ENCODE measurements around the gene RESP18.
"Not testable (repeated sequence)": the region's sequence is repeated elsewhere in the genome, so short reads cannot be mapped to it uniquely, and the experiment has no call there.

The RESP18 gene

DNA sequence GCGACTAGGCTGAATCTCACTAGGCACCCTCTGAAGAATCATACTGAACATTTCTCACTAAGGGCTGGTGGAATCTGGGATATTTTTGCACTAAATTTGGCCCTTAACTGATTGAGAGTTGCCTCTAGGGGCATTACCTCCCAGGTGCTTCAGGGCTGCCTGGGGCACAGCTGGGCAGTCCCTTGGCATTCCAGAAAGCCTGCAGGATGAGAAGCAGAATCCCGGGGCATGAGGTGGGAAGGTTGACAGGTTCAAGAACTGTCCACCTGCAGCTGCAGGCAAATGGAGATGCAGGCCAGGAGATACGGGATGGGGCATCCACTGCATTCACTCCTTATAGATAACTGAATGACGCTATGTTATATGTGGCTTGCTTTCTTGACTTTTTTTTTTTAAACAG, 7.4 kb downstream of the RESP18 start:
- DNase-seq: no peak

DNA sequence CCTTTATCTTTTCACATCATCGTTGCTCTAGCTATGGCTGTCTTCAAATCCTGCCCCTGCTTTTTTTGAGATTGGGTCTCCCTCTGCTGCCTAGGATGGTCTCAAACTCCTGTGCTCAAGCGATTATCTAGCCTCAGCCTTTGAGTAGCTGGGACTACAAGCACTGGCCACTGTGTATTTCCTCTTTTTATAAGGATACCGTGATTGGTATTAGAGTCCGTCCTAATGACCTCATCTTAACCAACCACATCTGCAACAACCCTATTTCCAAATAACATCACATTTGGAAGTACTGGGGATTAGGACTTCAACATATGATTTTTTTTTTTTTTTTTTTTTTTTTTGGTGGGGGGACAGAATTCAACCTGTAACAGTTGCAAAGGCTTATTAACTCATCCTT, 9.1 kb downstream of the RESP18 start:
- no peak for DNase-seq

DNA sequence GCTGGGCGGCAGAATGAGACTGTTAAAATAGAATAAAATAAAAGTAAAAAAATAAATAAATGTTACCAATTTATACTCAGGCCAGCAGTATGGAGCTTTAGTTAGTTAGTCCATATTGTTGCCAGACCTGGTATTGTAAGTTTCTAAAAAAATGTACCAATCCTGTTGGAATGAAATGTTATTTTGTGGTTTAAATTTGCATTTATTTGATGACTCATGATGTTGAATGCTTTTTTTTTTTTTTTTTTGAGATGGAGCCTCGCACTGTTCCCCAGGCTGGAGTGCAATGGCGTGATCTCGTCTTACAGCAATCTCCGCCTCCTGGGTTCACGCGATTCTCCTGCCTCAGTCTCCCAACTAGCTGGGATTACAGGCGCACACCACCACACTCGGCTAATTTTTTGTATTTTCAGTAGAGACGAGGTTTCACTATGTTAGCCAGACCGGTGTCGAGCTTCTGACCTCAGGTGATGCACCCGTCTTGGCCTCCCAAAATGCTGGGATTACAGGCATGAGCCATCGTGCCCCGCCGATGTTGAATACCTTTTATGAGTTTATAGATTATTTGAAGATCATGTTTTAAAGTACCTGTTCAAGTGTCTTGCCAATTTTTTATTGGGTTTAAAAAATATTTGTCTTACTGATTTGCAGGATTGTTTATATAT, 17.6 kb downstream of the RESP18 start:
- DNase-seq: no peak

DNA sequence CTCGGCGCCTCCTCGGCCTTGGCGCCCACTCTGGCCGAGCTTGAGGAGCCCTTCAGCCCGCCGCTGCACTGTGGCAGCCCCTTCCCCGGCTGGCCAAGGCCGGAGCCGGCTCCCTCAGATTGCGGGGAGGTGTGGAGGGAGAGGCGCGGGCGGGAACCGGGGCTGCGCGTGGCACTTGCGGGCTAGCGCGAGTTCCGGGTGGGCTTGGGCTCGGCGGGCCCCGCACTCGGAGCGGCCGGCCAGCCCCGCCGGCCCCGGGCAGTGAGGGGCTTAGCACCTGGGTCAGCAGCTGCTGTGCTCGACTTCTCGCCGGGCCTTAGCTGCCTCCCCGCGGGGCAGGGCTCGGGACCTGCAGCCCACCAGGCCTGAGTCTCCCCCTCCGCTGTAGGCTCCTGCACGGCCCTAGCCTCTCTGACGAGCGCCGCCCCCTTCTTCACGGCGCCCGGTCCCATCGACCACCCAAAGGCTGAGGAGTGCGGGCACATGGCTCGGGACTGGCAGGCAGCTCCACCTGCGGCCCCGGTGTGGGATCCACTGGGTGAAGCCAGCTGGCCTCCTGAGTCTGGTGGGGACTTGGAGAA, 19.8 kb downstream of the RESP18 start:
- DNase-seq: not testable (repeated sequence)

DNA sequence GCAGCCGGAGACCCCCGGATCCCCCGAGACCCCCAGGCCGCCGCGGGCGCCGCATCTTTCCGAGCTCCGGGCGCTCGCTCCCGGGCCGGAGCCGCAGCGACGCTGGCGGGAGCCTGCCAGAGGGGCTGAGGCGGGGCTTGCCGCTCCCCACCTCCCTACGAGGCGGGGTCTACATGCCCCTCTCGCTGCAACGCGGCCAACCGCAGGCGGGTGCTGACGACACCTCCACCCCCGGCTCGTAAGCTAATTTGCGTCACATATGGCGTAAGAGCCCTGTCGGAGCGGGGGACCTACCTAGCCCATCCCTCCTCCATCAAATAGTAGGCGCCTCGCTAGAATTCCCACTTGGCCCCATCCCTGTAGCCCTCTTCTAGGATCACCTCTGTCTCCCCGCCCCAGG, 23.3 kb downstream of the RESP18 start, which contains the start of gene PTPRN:
TSS of gene PTPRN (minus strand) at position 124 of the 400 bp plus-strand sequence. CDS start at position 55, 69 bp downstream.
- DNase-seq: no peak

DNA sequence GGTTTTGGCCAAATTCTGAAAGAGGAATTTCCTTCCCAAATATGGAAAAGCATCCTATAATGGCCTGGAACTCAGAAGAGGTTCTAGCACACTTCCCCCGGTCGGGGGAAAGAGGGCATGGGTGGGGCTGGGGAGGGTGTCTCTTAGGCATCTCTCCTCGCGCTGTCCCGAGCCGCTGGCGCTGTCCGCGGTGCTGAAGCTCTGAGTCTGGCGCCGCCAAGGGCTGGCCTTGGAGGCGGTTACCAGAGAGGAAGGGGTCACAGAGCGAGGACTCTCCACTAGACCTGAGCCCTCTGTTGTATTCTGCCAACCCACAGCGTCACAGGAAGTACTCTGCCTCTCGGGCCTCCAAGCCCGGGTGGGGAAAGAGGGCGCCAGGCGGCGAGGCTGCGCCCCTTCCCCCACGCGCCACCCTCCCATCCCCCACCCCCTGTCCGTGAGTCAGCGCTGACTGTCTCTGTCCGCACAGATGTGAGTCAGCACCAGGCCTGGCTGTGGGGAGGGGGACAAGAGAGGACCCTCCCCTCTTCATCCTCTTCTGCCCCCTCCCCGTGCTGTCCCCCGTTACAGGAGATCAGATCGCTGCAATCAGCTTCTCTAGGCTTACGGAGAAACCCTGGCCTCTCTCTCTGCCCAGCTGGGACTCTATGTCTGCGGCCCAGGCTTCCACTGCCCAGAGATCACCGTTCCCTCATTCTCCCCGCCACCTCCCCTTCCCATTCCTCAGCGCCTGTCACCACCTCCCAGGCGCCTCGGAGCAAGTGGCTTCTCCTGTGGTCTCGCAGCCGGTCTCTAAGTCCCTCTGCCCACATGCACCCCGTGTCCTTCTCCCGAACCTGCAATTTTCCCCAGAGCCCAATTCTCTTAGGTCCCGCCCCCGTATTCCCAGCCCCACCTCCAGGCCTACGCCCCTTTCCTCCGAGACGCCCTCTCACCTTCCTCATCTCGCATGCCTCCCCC, 24.1 kb downstream of the RESP18 start:
- DNase-seq: peak; percentile 67

DNA sequence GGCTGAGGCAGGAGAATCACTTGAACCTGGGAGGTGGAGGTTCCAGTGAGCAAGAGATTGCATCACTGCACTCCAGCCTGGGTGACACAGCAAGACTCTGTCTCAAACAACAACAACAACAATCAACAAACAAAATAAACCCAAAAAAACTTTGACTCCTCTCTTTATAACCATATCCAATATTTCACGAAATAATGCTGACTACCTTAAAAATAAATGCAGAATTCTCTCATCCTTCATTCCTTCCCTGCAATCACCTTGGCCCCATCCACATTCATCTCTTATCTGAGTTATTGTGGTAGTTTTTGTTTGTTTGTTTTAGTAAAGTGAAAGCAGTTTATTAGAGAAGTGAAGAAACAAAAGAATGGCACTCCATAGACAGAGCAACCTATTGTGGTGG, 26.5 kb downstream of the RESP18 start:
- DNase-seq: no peak

DNA sequence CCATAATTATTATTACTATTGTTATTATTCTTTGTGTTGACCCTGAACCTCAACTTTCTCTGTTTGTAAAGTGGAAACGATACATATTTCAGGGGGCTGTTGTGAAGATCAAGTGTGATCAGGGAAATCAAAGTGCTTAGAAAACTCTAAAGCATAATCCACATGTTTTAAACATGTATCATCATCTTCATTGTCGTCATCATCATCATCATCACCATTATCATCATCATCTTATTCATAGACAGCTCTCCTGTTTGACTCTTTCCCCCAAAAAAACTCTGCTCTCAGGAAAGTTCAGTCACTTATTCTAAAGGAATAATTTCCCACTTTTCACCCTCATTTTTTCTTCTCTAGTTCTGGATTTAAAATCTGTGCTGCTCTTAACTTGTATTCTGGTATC, 28.3 kb downstream of the RESP18 start:
- DNase-seq: no peak

DNA sequence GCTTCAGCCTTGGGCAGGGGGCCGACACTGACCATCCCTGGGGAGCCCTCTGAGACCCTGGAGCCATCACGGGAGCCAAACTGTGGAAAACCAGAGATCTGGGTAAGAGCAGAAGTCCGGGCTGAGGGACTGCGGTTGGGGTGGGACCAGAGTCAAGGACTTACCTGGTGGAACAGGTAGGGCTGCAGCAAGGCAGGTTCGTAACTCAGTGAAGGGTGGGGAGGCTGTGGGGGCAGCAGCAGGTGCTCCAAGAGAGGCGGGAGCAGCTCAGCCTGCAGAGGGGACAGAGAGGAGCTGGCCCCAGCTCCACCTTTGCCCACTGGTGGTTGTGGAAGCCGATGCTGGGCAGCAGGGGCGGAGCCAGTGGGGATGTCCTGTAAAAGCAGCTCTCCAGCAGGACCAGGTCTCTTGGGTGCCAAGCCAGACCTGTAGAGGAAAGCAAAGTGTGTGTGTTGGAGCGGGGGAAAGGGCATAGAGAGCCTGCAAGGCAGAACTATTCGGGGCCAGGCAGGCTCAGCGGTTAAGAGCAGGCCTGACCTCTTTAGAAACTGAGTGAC, 30.1 kb downstream of the RESP18 start:
- no peak for DNase-seq

DNA sequence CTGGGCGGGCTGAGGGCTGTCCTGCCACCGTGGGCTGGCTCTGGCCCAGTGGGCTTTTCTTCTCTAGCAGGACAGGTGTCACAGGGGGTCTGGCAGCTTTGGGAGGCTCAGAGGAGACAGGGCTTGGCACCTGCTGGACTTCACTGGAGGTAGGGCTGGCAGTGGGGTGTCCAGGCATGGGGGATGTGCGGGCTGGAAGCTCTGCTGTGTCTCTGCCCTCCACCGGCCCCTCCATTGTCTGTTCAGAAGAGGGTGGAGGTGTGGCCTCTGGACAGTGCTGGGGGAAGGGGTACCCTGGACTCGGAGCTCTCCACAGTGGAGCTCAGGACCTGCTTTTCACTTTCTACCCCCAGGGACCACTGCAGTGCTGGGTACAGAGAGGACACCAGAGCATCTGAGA, 32.5 kb downstream of the RESP18 start:
- no peak for DNase-seq

DNA sequence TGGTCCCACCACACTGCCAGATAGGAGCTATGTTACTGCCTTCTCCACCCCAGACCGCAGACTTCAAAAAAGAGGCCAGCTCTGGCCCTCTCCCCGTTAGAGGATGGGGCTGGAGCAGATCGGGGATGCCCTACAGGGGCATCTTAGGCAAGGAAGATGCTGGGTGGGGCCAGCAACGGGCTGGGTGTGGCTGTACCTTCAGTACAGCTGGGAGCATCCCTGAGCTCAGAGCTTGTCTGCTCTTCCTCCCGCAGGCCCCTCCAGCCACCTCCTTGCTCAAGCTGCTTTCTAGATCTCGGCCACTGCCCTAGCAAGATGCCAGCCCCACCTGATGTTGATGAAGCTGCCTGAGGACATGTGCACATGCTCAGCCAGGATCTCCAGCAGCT, 33.2 kb downstream of the RESP18 start:
- no peak for DNase-seq

DNA sequence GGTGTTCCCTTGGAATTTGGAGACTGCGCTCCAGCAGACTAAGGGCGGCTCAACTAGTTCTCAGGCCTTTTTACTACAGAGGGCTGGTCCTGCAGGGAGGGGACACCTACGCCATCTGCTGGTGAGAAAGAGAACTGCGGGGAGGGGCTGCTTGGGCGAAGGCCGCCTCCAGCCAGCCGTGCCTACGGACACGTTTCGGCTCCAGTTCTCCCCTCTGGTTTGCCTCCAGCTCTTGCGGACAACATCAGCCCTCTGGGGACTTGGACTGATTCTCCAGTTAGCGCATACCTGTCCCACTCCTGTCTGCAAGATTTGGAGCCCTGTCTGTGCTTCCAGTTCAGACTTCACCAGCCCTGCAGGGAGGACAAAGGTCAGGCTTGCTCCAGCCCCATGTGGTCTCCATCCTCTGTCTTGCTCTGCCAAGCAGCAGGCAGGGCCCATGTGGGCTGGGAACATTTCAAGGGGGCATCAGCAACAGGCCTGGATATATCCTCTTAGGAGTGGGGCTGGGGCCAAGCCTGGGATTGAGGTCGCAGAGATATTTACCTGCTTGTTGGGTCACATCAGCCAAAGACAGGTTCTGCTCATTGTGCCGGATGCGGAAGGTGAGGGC, 33.7 kb downstream of the RESP18 start:
- DNase-seq: peak; percentile 91

DNA sequence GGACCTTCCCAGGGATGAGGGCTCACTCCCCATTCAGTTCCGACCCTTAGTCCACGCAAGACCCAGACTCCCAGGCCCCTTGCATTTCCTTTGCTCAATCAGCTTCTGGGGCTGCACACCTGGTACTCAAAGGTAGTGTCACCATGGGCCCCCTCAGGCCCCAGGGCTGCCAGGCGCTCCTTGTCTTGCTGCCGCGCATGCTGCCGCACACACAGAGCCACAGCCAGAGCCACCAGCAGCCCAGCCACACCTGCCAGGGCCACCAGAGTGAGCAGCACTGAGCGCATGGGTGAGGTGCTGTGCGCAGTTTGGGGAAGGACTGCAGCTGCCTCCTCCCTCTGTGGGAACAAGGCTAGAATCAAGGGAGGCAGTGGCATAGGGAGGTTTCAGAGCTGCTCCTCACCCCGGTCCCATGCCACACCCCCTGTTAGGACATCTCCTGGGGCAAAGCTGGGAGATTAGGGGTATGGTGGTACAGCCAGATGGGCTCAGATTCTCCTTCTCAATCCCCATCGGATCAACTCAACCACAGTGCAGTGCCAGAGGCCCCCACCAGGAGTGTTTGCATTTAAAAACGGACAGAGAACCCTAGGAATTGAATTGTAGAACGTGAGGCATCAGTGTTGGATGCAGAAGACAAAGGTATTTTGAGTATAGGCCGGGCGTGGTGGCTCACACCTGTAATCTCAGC, 34.6 kb downstream of the RESP18 start:
- no peak for DNase-seq

DNA sequence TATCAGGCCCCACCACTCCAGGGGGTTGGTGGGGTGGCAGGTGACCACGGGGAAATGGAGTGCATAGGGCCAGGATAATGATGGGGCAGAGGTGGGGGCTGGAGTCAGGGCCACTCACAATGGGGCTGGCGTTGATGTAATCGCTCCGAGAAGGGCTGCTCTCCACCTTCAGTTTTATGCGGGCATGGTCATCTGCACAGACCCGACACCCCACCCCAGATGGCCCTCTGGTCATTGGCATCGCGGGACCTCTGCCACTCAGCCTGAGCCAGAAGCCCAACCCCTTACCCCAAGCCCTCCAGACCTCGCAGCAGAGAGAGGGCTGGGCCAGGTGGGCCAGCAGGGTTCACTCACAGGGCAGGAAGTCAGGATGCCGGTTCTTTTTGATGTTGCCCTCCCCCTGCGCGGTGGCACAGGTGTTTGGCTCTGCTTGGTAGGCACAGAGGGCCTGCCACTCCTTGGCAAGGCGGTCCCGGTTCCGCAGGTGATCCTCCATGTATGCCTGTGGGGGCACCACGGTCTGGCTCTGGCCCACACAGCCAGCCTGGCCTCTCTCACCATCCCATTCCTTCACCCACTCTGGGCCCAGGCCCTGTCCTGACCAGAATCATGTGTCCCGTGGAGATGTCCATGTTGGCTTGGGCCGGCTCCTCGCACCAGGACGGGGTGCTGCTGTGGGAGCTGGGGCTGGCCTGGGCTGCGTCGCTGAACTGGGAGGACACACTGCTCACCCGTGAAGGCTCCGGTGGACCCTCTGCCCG, 35.7 kb downstream of the RESP18 start:
- DNase-seq: no peak

DNA sequence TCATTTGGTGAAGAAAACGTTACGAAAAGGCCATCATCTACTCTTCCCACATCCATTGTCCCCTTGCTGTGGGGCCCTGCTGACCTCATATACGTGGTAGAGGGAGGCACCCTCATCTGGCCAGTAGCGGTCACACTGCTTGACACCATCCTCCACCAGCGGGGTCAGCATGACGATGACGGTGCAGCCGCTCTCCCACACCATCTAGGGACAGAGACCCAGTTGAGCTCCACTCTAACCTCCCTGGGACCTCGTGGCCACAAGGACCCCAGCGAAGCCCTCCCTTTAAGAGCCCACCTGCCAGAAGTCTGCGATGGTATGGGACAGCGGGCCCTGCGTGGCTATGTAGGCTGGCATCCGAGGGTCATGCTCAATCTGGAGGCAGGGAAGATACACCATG, 36.4 kb downstream of the RESP18 start:
- DNase-seq: no peak

DNA sequence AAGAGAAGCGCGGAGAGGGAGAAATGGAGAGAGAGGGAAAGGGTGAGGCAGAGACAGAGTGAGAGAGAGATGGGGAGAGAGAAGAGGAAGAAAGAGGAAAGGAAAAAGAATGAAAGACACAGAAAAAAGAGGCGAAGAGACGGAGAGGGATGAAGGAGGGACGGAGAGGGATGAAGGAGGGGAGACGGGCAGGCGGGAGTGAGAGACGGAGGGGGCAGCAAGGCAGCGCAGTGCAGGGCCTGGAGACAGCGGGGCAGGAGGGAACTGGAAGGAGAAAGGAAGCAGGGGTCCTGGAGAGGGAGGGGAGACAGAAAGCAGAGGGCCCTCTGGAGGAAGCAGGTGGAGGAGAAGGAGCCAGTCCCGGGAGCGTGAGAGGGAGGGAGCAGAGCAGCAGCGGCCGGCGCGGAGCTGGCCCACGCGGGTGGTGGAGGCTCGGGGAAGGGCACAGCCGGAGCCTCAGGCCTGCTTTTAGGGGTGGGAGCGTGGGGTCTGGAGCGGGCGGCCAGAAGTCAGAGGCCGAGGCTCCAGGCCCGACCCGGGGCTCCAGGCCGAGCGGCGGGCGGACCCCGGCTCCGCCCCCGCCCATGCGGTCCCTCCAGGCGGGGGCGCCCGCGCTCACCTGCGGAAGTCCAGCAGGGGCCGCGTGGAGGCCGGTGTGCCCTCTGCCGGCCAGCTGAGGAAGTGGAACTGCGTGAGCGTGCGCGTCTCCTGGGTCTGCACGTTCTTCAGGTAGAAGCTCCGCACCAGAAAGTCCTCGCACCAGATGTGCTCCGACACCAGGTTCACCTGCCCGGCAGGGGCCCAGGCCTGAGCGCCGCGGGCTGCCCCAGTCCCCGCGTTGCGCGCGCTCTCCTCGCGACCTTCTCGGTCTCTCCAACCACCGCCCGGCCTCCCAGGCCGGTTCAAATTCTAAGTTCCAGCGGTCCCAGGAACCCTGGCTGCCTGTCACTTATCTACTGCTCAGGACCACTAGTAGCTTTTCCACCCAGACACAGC, 37.9 kb downstream of the RESP18 start:
- DNase-seq: peak; percentile 91

DNA sequence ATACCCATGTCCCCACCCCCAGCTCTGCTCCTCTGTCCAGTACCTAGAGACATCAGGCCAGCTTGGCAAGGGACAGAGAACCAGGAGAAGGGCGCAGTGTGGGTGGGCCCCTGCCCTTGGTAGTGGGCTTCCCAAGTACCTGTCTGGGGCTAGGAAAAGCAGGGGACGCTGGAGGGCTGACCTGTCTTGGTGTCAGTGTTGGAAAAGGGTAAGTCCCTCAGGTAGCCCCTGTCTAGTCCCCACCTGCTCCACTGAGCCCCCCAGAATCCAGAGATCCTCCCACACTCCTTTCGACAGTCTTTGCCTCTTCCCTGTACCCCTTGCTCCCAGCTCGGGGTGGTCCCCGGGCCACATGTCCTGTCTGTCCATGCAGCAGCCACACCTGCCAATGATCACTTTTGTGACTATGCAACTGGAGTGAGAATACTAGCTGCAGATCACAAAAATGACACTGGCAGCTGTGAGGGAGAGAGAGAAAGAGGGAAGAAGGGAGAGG, 38.8 kb downstream of the RESP18 start:
- no peak for DNase-seq

DNA sequence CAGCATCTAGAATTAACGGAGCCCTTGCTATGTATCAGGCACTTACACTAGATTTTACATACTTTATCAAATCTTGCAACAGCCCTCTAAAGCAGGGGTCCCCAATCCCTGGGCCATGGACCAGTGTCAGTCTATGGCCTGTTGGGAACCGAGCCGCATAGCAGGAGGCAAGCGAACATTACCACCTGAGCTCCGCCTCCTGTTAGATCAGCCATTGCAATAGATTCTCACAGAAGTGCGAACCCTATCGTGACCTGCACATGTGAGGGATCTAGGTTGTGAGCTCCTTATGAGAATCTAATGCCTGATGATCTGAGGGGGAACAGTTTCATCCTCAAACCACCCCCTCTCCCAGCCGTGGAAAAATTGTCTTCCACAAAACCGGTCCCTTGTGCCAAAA, 39.9 kb downstream of the RESP18 start:
- no peak for DNase-seq

DNA sequence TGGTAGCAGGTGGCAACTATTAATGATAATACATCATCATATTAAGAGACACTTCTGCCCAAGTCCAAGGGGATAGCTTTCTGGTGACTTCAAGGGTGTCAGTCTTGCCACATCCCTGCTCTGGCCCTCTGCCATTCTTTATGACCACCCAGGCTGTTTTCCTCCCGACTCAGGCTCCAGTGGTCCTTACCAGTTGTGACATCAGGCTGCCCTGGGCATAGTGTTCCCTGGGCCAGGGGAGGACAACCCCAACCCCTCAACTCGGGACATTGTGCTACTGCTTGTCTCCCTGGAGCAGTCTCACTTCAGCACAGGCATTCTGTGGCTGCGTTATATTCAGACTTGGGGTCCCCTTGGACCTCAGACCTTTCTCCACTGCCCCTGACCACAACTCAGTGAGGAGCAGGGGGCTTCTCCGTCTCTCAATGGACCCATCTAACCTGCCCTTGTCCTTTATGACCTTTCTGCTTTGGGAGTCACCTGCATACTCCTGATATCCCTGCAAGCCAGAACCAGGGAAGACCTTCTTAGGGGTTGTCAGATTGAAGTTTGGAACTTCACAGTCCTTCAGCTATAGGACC, 40.5 kb downstream of the RESP18 start:
- DNase-seq: no peak

DNA sequence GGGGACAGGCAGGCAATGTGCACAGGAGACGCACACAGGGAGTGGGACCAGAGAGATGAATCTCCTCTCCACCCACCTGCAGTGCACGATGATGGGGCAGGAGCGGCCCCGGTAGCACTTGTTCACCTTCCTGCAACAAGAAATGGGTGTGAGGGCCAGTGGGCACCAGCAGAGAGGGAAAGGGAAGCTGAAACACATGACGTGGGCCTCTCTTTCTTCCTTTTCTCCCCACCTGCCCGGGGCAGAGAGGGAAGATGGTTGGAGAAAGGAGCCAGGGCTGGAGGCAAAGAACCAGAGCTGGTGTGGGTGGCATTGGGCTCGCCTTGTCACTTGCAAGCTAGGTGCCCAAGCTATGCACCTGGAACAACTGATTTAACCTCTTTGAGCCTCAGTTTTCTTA, 41.1 kb downstream of the RESP18 start:
- DNase-seq: peak; percentile 7

Measured in activated CD8-positive, alpha-beta memory T cell treated with anti-CD3 and anti-CD28 coated beads, Interleukin-2, amount 50 U/mL, for 4 hours (primary cell).